Spleen (tissue), 11 donors: ENCODE results near the gene GUCD1. TPM values are rescaled to one million over a fixed set of nuclear protein-coding genes. Genes with fewer than 3 reads are reported as not detected.
"Not testable (repeated sequence)": the region's sequence is repeated elsewhere in the genome, so short reads cannot be mapped to it uniquely, and the experiment has no call there.

Experiments
- DNase-seq: peaks from one replicate; pipeline ENCODE4 v3.0.0-alpha.2; 2020
- H3K27ac ChIP-seq, 8 donors: fragments of 200-600 bp; sonication (generic) in 7 of 8; 1 replicate in 4 of 8; 2 replicates in 4 of 8; pipeline versions ENCODE4 v1.5.0 to v1.8.0; 2016 to 2021; ENCODE audit warnings: inconsistent platforms in 4 of 8, mild to moderate bottlenecking in 4 of 8, moderate library complexity in 1 of 8
- H3K27me3 ChIP-seq, 7 donors: fragments of 200-600 bp; sonication (generic) in 6 of 7; replicated peaks in 1 of 7; 1 replicate in 4 of 7; 2 replicates in 3 of 7; pipeline versions ENCODE4 v1.5.0 to v1.8.0; 2016 to 2021; ENCODE audit warnings: inconsistent platforms in 3 of 7, mild to moderate bottlenecking in 1 of 7
- H3K36me3 ChIP-seq, 6 donors: fragments of 200-600 bp; sonication (generic) in 5 of 6; 1 replicate in 4 of 6; 2 replicates in 2 of 6; pipeline versions ENCODE4 v1.5.0 to v1.8.0; 2016 to 2021; ENCODE audit warnings: inconsistent platforms in 2 of 6
- H3K4me1 ChIP-seq, 6 donors: fragments of 200-600 bp; sonication (generic) in 5 of 6; 1 replicate in 3 of 6; 2 replicates in 3 of 6; pipeline versions ENCODE4 v1.5.0 to v1.8.0; 2016 to 2021; ENCODE audit warnings: inconsistent platforms in 3 of 6
- H3K4me3 ChIP-seq, 8 donors: fragments of 200-600 bp; sonication (generic) in 7 of 8; 1 replicate in 4 of 8; 2 replicates in 4 of 8; pipeline versions ENCODE4 v1.5.0 to v1.8.0; 2016 to 2021; ENCODE audit warnings: inconsistent platforms in 4 of 8, mild to moderate bottlenecking in 4 of 8, moderate library complexity in 2 of 8
- H3K9me3 ChIP-seq, 8 donors: fragments of 200-600 bp; sonication (generic) in 7 of 8; 1 replicate in 4 of 8; 2 replicates in 4 of 8; pipeline versions ENCODE4 v1.5.0 to v1.8.0; 2016 to 2021; ENCODE audit warnings: inconsistent platforms in 4 of 8
- POLR2A ChIP-seq, 3 donors: fragments of 450-650 bp; IDR thresholded peaks; one replicate each; pipeline ENCODE4 v1.5.1; 2017; ENCODE audit warnings: antibody characterized with exemption in 3 of 3, mild to moderate bottlenecking in 1 of 3
- POLR2AphosphoS5 ChIP-seq, 3 donors: sonication (generic); formaldehyde crosslinking; IDR thresholded peaks; one replicate each; pipeline ENCODE4 v1.5.1; 2017; ENCODE audit warnings: antibody characterized with exemption in 3 of 3
- WGBS, 5 donors: extraction: QIAGEN DNeasy Blood & Tissue Kit in 3 of 5; methylation state at CpG; one replicate each; pipeline versions ENCODE4 v1.1.5 to v1.1.7; 2013 to 2018; 5-methylcytosine and 5-hydroxymethylcytosine counted together
- intact Hi-C: fragments of 100-400 bp; cut with DNase I; formaldehyde crosslinking; loops from one replicate; pipeline ENCODE4 v1.15.0; 2023; ENCODE audit warnings: low total_unique reads
- polyA plus RNA-seq, 3 donors: library from polyadenylated mRNA; stranded (reverse); fragments of 200-250 nt; gene quantifications; one replicate each; pipeline ENCODE4 v1.2.1, GENCODE V29; 2013
- total RNA-seq, 7 donors: library from RNA; depleted of rRNA in 3 of 7; stranded (reverse); fragments of >200 nt in 3 of 7; fragmentation: NEBNext Ultra II Directional in 4 of 7; extraction: Animal tissue kit (Norgen Biotek cat#: 25700) in 4 of 7; gene quantifications; one replicate each; pipeline versions ENCODE4 v1.1.0 to v1.2.1, GENCODE V29; 2016 to 2021
- TF ChIP-seq, protein P1 (sequence below), 11 experiments: fragments of 200-600 bp in 7 of 11; fragments of 450-650 bp in 4 of 11; sonication (generic) in 4 of 11; IDR thresholded peaks in 8 of 11; conservative IDR thresholded peaks in 3 of 11; 1 replicate in 7 of 11; 2 replicates in 4 of 11; pipeline versions ENCODE4 v1.4.0 to v1.8.0; 2016 to 2021; ENCODE audit warnings: antibody characterized with exemption in 11 of 11, inconsistent platforms in 4 of 11, mild to moderate bottlenecking in 1 of 11
- donor health status: healthy with polysubstance abuse.
- donor health status: DM: no; HTN: no; CAD: no; lungs with moderate emphysema.
- donor health status: DM: no; HTN: no; CAD: no.
- donor health status: Bipolar disorder and iron deficiency.
- donor health status: healthy.
- donor health status: DM: no; HTN: no; CAD: no.
- donor health status: DM: yes; HTN: yes; CAD: no.

GUCD1 gene
- total and polyA plus RNA-seq, 10 donors, result 82.6 to 162 (median 106) TPM

- peak within 1 kb of the TSS; percentile 94 to 99 (median 98) for H3K27ac ChIP-seq
- H3K27me3 ChIP-seq, result no peaks in the 10 kb centered on the region
- 0 to 1% (median 0%) methylated on average over 49 to 59 of the region's 59 CpGs for WGBS, 5 donors
- TF ChIP-seq POLR2AphosphoS5 (IDR thresholded peaks at IDR 0.05) (peak; percentile 97 to 98 (median 98)), POLR2A (IDR thresholded peaks at IDR 0.05) (peak; percentile 37 to 73 (median 48))
- TF ChIP-seq, protein P1, sequence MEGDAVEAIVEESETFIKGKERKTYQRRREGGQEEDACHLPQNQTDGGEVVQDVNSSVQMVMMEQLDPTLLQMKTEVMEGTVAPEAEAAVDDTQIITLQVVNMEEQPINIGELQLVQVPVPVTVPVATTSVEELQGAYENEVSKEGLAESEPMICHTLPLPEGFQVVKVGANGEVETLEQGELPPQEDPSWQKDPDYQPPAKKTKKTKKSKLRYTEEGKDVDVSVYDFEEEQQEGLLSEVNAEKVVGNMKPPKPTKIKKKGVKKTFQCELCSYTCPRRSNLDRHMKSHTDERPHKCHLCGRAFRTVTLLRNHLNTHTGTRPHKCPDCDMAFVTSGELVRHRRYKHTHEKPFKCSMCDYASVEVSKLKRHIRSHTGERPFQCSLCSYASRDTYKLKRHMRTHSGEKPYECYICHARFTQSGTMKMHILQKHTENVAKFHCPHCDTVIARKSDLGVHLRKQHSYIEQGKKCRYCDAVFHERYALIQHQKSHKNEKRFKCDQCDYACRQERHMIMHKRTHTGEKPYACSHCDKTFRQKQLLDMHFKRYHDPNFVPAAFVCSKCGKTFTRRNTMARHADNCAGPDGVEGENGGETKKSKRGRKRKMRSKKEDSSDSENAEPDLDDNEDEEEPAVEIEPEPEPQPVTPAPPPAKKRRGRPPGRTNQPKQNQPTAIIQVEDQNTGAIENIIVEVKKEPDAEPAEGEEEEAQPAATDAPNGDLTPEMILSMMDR (IDR thresholded peaks at IDR 0.05 in 8 of 11, conservative IDR thresholded peaks at IDR 0.05 in 3 of 11), result peak in 10 of 11 experiments; percentile 11 to 65 (median 36)
- peak within 1 kb of the TSS; percentile 83 to 99 (median 94) for H3K4me3 ChIP-seq
- intact Hi-C loops, result no loop called here
- H3K9me3 ChIP-seq, result no peaks in the 10 kb centered on the region
- H3K36me3 ChIP-seq, result peaks cover 0 to 50% (median 29%) of the 10 kb centered on the region in 6 donors
- peaks cover 53 to 84% (median 78%) of the 10 kb centered on the region in 6 donors for H3K4me1 ChIP-seq
- DNase-seq, result peak; percentile 100
Observed at GRCh38 chr22:24555165-24556039, 464 bp upstream of the GUCD1 start, which contains the start of gene SNRPD3. SNRPD3 (plus strand) TSS chr22:24555999; CDS start chr22:24557675, 1,676 bp downstream.

DNA sequence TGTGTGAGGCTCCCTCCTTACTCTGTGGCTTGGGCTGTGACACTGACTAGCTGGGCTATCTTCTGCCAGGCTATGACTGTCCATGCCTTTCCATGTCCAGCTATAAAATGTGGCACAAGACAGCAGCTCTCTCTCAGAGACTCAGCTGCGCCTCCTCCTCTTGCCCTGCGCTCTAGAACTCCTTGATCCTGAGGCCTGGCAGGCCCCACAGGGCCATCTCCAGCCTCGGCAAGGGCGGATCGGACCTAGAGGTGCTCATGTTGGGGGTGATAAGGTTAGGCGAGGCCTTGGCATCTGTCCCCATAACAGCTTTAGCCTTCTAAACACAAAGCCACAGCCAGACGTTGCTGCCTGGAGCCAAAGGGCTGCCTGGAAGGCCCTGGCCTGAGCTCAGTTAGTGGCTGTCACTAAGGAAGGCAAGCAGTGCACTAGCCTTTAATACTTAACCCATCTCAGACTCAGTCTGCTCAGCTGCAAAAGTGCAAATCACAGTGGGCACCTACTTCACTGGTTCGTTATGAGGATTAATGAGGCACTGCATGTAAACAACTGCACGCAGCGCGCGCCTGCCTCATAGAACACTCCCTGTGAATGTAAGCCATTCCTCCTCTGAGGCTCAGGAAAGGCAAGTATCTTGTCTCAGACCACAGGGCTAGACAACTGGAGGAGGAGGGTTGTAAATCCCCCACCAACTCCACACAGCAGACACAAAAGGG is 1.2 kb downstream of the GUCD1 start:
- 46 to 58% (median 52%) methylated on average over 10 to 12 of the region's 12 CpGs for WGBS, 5 donors
- no peaks in the 10 kb centered on the region for H3K9me3 ChIP-seq
- DNase-seq, result peak; percentile 76
- H3K27ac ChIP-seq, result peak overlapping the region; percentile 94 to 99 (median 98)
- H3K4me1 ChIP-seq, result peaks cover 44 to 85% (median 78%) of the 10 kb centered on the region in 6 donors
- TF ChIP-seq, protein P1 (IDR thresholded peaks at IDR 0.05 in 8 of 11, conservative IDR thresholded peaks at IDR 0.05 in 3 of 11), result no peak
- TF ChIP-seq POLR2AphosphoS5 (IDR thresholded peaks at IDR 0.05), result no peak
- TF ChIP-seq POLR2A (IDR thresholded peaks at IDR 0.05), result no peak
- no peaks in the 10 kb centered on the region for H3K27me3 ChIP-seq
- peak overlapping the region; percentile 83 to 99 (median 94) for H3K4me3 ChIP-seq
- intact Hi-C loops, result no loop called here
- H3K36me3 ChIP-seq, result peaks cover 0 to 50% (median 27%) of the 10 kb centered on the region in 6 donors

- peak; percentile 61 for DNase-seq
- TF ChIP-seq POLR2AphosphoS5 (IDR thresholded peaks at IDR 0.05), result peak in 1 of 3 donors; percentile 71
- TF ChIP-seq POLR2A (IDR thresholded peaks at IDR 0.05), result peak in 1 of 3 donors; percentile 10
- peaks cover 0 to 50% (median 27%) of the 10 kb centered on the region in 6 donors for H3K36me3 ChIP-seq
- peaks cover 42 to 80% (median 70%) of the 10 kb centered on the region in 6 donors for H3K4me1 ChIP-seq
- H3K27me3 ChIP-seq, H3K9me3 ChIP-seq, intact Hi-C loops: not testable (repeated sequence)
- H3K4me3 ChIP-seq, result peak overlapping the region in 4 of 8 donors; percentile 83 to 97 (median 88)
- H3K27ac ChIP-seq, result peak overlapping the region in 7 of 8 donors; percentile 0 to 99 (median 98)
- WGBS, 5 donors, result 70 to 84% (median 75%) methylated on average over 10 of the region's 10 CpGs
Observed at GRCh38 chr22:24552503-24553286, 2.2 kb downstream of the GUCD1 start.

- Histone ChIP-seq H3K27ac (peak overlapping the region in 5 of 8 donors; percentile 17 to 99 (median 49)), H3K36me3 (peaks cover 0 to 62% (median 40%) of the 10 kb centered on the region in 6 donors), H3K4me1 (peaks cover 32 to 63% (median 54%) of the 10 kb centered on the region in 6 donors), H3K9me3 (no peaks in the 10 kb centered on the region), H3K4me3 (no peak overlapping the region), H3K27me3 (no peaks in the 10 kb centered on the region)
- 48 to 60% (median 58%) methylated on average over 6 of the region's 6 CpGs for WGBS, 5 donors
- intact Hi-C loops, result no loop called here
- no peak for DNase-seq
- TF ChIP-seq, protein P1 (IDR thresholded peaks at IDR 0.05 in 8 of 11, conservative IDR thresholded peaks at IDR 0.05 in 3 of 11), result no peak
- TF ChIP-seq POLR2A (IDR thresholded peaks at IDR 0.05) (no peak), POLR2AphosphoS5 (IDR thresholded peaks at IDR 0.05) (no peak)
Observed at GRCh38 chr22:24550902-24551435, 4.0 kb downstream of the GUCD1 start.
